Psoas muscle (tissue), 8 donors: Measurements from ENCODE around the gene PRSS8. TPM values are rescaled to one million over a fixed set of nuclear protein-coding genes. Genes with fewer than 3 reads are reported as not detected.
A peak's percentile ranks its signal among the peaks of the same experiment; 100 is the strongest.
"Not testable (repeated sequence)": the region's sequence is repeated elsewhere in the genome, so short reads cannot be mapped to it uniquely, and the experiment has no call there.

Experiments used
- ATAC-seq, 4 donors: fragments of 200-7000 bp; cut with Tn5 transposase; one replicate each; pipeline ENCODE4 v1.9.1; 2020; ENCODE audit warnings: moderate library complexity in 3 of 4, mild to moderate bottlenecking in 2 of 4
- DNase-seq, 2 donors: peaks; one replicate each; pipeline ENCODE4 v3.0.0-alpha.2; 2020
- H3K27ac ChIP-seq: fragments of 200-600 bp; one replicate; pipeline ENCODE4 v1.8.0; 2022
- H3K27me3 ChIP-seq, 3 donors: fragments of 200-600 bp in 1 of 3; one replicate each; pipeline versions ENCODE4 v1.6.1 to v1.8.0; 2013 to 2022; ENCODE audit warnings: low read length in 2 of 3, mild to moderate bottlenecking in 2 of 3, moderate library complexity in 1 of 3; ENCODE audit not compliant: insufficient read depth in 3 of 3
- H3K36me3 ChIP-seq, 2 donors: fragments of 200-600 bp in 1 of 2; one replicate each; pipeline versions ENCODE4 v1.6.1 to v1.8.0; 2013 to 2022; ENCODE audit warnings: low read depth in 1 of 2, mild to moderate bottlenecking in 1 of 2, moderate library complexity in 1 of 2; ENCODE audit not compliant: insufficient read depth in 1 of 2
- H3K4me1 ChIP-seq: fragments of 200-600 bp; one replicate; pipeline ENCODE4 v1.8.0; 2022
- H3K4me3 ChIP-seq: fragments of 200-600 bp; one replicate; pipeline ENCODE4 v1.8.0; 2022; ENCODE audit warnings: mild to moderate bottlenecking
- H3K9me3 ChIP-seq: fragments of 200-600 bp; one replicate; pipeline ENCODE4 v1.8.0; 2022
- CTCF ChIP-seq: fragments of 200-600 bp; IDR thresholded peaks from one replicate; pipeline ENCODE4 v1.8.0; 2022; ENCODE audit warnings: antibody characterized with exemption
- WGBS, 3 donors: extraction: QIAGEN DNeasy Blood & Tissue Kit; methylation state at CpG; one replicate each; pipeline versions ENCODE4 v1.1.6 to v1.1.7; 2013; 5-methylcytosine and 5-hydroxymethylcytosine counted together
- intact Hi-C, 2 donors: fragments of 100-400 bp; cut with DNase I; formaldehyde crosslinking; loops; one replicate each; pipeline versions ENCODE4 v1.11.0 to v1.14.2; 2022
- polyA plus RNA-seq, 3 donors: library from polyadenylated mRNA; stranded (reverse); fragments of 200-250 nt; gene quantifications; one replicate each; pipeline ENCODE4 v1.2.3, GENCODE V29; 2013
- total RNA-seq, 4 donors: library from RNA; stranded (reverse); fragmentation: NEBNext Ultra II Directional in 2 of 4; extraction: Animal tissue kit (Norgen Biotek cat#: 25700) in 2 of 4; gene quantifications; one replicate each; pipeline versions ENCODE4 v1.2.1 to v1.2.4, GENCODE V29; 2021 to 2023
- donor health status: healthy with polysubstance abuse.
- donor health status: DM: no; HTN: no; CAD: no; lungs with moderate emphysema.
- donor health status: Bipolar disorder and iron deficiency.
- donor health status: healthy.
- donor health status: DM: yes; HTN: yes; CAD: no.
- donor health status: DM: no; HTN: no; CAD: no.
- donor health status: DM: no; HTN: no; CAD: no.
- donor health status: DM: yes; HTN: yes; CAD: no.

The PRSS8 gene
- total and polyA plus RNA-seq, 7 donors = 0.07 to 0.22 TPM; not detected in 5

- peak overlapping the region; percentile 99 for H3K27ac ChIP-seq
- intact Hi-C loops = loop anchor here (2.0 to 5.0 kb wide), 2 partner anchors 32 to 36 kb away; partner anchors contain the start of gene PYDC1 (in 1 of the 2)
- no peak for TF ChIP-seq CTCF
- H3K4me1 ChIP-seq = peaks cover 34% of the 10 kb centered on the region
- peak overlapping the region; percentile 95 for H3K4me3 ChIP-seq
- ATAC-seq = no peak
- WGBS, 3 donors = 8 to 14% (median 11%) methylated on average over 31 of the region's 31 CpGs
- peak; percentile 46 to 61 for DNase-seq
- H3K27me3 ChIP-seq = no peaks in the 10 kb centered on the region
- peaks cover 21 to 40% of the 10 kb centered on the region in 2 donors for H3K36me3 ChIP-seq
- no peaks in the 10 kb centered on the region for H3K9me3 ChIP-seq
Measured at GRCh38 chr16:31181102-31181830, 45.7 kb upstream of the PRSS8 start.

GRCh38 chr16:31179747-31180459, 44.4 kb upstream of the PRSS8 start, which contains the start of gene FUS:
Gene FUS (plus strand): TSS chr16:31180139. CDS start chr16:31180215, 76 bp downstream.
- peak within 1 kb of the TSS; percentile 95 for H3K4me3 ChIP-seq
- intact Hi-C loops = loop anchor here (2.0 to 5.0 kb wide), 2 partner anchors 33 to 37 kb away; partner anchors contain the start of gene PYDC1 (in 1 of the 2)

GRCh38 chr16:31179219-31179746, 43.8 kb upstream of the PRSS8 start:
- no peaks in the 10 kb centered on the region for H3K9me3 ChIP-seq
- ATAC-seq (peak; percentile 4 to 10 (median 7)), DNase-seq (peak in 1 of 2 donors; percentile 60)
- WGBS, 3 donors = 4 to 5% (median 4%) methylated on average over 27 of the region's 27 CpGs
- peaks cover 7 to 20% of the 10 kb centered on the region in 2 donors for H3K36me3 ChIP-seq
- peaks cover 34% of the 10 kb centered on the region for H3K4me1 ChIP-seq
- no peak for TF ChIP-seq CTCF
- H3K4me3 ChIP-seq = peak overlapping the region; percentile 95
- intact Hi-C loops = no loop called here
- H3K27ac ChIP-seq = peak overlapping the region; percentile 99
- H3K27me3 ChIP-seq = no peaks in the 10 kb centered on the region

More at GRCh38 chr16:31179747-31180459, 44.4 kb upstream of the PRSS8 start, which contains the start of gene FUS:
- Histone ChIP-seq H3K27me3 (no peaks in the 10 kb centered on the region), H3K4me1 (peaks cover 34% of the 10 kb centered on the region), H3K36me3 (peaks cover 9 to 26% of the 10 kb centered on the region in 2 donors), H3K27ac (peak within 1 kb of the TSS; percentile 99), H3K9me3 (no peaks in the 10 kb centered on the region)
- no peak for TF ChIP-seq CTCF
- DNase-seq = peak; percentile 88 to 96
- peak; percentile 81 to 88 (median 85) for ATAC-seq
- WGBS, 3 donors = 0% methylated on average over 69 of the region's 69 CpGs

- no peak for ATAC-seq
- Histone ChIP-seq H3K36me3 (no peaks in the 10 kb centered on the region), H3K27ac (no peak overlapping the region), H3K9me3 (no peaks in the 10 kb centered on the region), H3K4me1 (peaks cover 14% of the 10 kb centered on the region), H3K4me3 (no peak overlapping the region), H3K27me3 (no peaks in the 10 kb centered on the region)
- DNase-seq = no peak
- WGBS, 3 donors = 75 to 82% (median 80%) methylated on average over 3 of the region's 3 CpGs
- intact Hi-C loops = no loop called here
- TF ChIP-seq CTCF = no peak
Measured at GRCh38 chr16:31177136-31177535, 41.6 kb upstream of the PRSS8 start.

GRCh38 chr16:31170048-31170447, 34.5 kb upstream of the PRSS8 start:
- H3K27me3 ChIP-seq, ATAC-seq, H3K4me1 ChIP-seq, H3K27ac ChIP-seq, H3K36me3 ChIP-seq, H3K4me3 ChIP-seq, intact Hi-C loops, H3K9me3 ChIP-seq, DNase-seq: not testable (repeated sequence)
- WGBS, 3 donors = no CpG with 5 or more reads among the region's 2 CpGs
